Renal pelvis (tissue), 4 donors: ENCODE results near the gene MRFAP1L1. TPM values are rescaled to one million over a fixed set of nuclear protein-coding genes. Genes with fewer than 3 reads are reported as not detected.
A peak's percentile ranks its signal among the peaks of the same experiment; 100 is the strongest.

Source experiments
- DNase-seq: peaks from one replicate; pipeline ENCODE4 v3.0.0-alpha.2; 2013
- polyA plus RNA-seq, 3 donors: library from polyadenylated mRNA; unstranded; fragments of 120-200 nt; gene quantifications; one replicate each; pipeline ENCODE4 v1.2.1, GENCODE V29; 2013; ENCODE audit not compliant: insufficient read length in 3 of 3

MRFAP1L1 gene
- polyA plus RNA-seq, 3 donors = 109 to 137 (median 118) TPM

GRCh38 chr4:6721121-6721520 is 11.5 kb upstream of the MRFAP1L1 start:
- DNase-seq = no peak

GRCh38 chr4:6720202-6720699 is 10.6 kb upstream of the MRFAP1L1 start:
- DNase-seq = peak; percentile 83

DNA sequence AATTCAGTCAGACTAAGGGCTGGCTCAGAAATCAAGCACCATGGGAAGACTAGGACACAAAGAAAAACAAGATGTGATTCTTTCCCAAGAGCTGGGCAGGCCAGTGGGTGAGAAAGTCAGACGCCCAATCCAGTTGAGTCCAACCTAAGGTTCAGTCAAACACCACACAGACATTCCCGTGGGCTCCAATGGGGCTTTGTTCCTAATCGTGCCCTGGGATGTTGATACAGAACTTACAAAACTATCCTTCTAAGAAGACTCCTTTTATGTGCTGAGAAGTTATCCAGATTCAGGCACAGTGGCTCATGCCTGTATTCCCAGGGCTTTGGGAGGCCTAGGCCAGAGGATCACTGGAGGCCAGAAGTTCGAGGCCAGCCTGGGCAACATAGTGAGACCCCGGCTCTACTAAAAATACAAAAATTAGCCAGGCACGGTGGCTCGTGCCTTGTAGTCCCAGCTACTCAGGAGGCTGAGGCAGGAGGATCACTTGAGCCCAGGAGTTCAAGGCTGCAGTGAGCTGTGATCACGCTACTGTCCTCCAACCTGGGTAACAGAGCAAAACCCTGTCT is 10.0 kb upstream of the MRFAP1L1 start:
- no peak for DNase-seq

- DNase-seq = no peak
Observed at GRCh38 chr4:6718932-6719610, 9.4 kb upstream of the MRFAP1L1 start.

DNA sequence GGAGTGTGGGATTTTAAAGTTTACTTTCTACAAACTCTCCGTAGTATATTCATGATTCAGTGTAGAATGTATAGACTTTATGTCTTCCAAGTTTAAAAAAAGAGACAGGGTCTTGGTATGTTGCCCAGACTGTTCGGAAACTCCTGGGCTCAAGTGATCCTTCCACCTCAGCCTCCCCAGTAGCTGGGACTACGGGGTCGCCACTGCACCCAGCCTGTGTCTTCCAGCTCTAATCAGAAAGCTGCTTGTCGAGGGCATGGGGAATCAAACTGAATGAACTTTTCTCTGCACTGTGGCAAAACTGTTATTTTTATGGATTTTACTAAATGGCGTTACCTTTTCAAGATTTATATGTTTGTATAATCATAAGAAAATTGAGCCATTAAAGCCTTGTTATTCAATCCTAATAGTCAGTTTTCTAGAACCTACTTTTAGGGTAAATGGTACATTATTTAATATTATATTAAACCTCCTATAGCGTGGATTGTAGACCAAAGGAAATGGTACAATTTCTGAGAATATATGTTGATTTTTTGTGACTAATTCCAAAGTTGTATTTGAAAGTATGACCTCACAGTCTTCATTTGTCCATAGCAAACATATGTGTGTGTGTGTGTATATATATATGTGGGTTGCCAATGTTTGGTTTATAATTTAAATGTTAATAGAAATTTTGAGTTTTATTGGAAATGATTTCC is 7.4 kb upstream of the MRFAP1L1 start:
- DNase-seq = no peak

DNA sequence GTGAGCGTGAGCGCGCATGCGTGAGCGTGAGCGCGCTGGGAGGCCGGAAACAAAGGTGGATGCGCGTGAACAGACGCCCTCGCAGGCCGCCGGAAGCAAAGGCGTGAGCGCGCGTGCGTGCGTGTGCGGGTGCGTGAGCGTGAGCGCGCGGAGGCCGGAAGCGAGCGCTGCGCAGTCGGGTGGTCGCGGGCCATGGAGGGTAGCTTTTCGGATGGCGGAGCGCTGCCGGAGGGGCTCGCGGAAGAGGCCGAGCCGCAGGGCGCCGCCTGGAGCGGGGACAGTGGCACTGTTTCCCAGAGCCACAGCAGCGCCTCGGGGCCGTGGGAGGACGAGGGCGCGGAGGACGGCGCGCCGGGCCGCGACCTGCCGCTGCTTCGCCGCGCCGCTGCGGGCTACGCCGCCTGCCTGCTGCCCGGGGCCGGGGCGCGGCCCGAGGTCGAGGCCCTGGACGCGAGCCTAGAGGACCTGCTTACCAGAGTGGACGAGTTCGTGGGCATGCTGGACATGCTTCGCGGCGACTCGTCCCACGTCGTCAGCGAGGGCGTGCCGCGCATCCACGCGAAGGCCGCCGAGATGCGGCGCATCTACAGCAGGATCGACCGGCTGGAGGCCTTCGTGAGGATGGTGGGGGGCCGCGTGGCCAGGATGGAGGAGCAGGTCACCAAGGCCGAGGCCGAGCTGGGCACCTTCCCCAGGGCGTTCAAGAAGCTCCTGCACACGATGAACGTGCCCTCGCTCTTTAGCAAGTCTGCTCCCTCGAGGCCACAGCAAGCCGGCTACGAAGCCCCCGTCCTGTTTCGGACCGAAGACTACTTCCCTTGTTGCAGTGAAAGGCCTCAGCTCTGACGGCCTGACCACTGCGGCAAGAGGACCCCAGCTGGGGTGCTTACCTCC is 6.6 kb upstream of the MRFAP1L1 start, which contains the start of gene BLOC1S4:
TSS of gene BLOC1S4 (plus strand) at position 157 of the 894 bp plus-strand sequence. CDS start at position 193, 36 bp downstream.
- peak; percentile 91 for DNase-seq

DNA sequence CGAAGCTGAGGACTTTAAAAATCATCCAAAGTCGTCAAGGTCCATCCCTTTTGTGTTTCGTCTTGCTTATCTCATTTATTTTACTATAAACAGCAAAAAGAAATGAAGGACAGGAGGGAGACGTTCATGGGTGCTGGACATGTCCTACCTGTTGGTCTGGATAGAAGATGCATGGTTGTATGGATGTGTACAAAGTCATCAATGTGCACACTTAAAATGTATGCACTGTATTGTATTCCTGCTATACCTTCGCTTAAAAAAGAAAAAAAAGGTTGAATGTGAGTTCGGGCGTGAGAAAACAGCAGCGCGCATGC is 6.0 kb upstream of the MRFAP1L1 start:
- DNase-seq = no peak

DNA sequence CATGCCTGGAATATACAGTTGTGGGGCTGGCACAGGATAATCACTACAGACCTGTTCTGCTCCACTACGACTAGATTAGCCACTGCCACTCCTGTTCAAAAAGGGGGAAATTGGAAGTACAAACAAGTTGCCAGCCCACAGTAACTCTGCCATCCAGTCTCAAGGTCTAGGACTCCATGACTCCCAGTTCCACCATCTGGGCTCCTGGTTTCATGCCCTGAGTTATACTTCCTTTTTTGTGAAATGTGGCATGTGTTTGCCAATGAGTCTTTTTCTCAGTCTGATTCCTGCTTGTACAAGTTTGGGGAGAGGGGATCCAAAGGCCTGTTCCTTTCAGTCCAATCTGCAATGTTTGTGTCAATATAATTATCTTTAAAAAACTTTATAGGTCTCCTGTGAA is 5.3 kb upstream of the MRFAP1L1 start:
- DNase-seq = no peak

DNA sequence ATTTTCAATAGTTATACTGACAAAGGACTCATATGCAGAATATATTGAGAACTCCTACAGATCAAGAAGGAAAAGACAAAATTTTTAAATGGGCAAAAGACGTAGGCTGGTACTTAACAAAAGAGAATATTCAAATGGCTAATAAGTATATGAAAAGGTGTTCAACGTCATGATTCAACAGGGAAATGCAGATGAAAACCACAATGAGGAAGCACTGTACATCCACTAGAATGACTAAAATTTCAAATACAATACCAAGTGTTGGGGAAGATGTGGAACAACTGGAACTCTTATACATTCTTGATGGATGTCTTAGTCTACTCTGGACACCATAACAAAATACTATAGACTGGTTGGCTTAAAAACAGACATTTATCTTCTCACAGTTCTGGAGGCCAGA is 1.3 kb upstream of the MRFAP1L1 start:
- no peak for DNase-seq

DNA sequence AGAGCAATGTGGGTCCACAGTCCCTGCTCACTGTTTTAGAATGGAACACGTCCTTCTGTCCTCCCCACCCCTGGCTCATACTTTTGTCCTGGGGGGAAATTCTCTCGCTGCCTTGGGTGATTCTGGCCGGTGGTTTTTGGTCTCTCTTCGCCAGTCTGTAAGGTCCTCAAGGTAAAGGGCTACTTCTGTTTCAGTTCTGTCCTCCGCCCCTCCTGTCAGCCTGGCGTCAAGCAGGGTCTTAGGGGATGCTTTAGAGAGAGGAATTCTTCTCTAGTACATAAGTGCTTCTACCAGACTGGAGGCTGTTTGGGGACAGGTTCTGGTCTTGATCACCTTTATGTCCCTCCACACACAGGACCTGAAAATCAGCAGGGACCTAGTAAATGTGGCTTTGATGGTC is 617 bp upstream of the MRFAP1L1 start:
- DNase-seq = no peak

DNA sequence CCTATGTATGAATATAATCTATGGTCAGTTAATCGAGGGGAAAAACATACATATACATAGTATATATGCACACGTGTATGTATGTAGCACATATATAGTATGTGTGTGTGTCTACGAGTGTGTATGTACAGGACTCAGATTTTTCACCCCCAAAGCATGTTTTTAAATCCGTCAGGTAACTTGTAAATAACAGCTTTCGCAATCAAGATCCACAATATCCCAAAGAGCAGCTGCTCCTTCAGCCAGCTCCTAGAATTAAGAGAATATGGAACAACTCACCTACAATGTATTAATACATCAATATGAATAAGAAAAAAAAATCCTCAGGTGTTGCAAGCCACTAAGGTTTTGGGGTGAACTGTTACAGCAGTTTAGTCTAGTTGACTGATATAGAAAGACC is 3.5 kb downstream of the MRFAP1L1 start:
- DNase-seq = no peak

DNA sequence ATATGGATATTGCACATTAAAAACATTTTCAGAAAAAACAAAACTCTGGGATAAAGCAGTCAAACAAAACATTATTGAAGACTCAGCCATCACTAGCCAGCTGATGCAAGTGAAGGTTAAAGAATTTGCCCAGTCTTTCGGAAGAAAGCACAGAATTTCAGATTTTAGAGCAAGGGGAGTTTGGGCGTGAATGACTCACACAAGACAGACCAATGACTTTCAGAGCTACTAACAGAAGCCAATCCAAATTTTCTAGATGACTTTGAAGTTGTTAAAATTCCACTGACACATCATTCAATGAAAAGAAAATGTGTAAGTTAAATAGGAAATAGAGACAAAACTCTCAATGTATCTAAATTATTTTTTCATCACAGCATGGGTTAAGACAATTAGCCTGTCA is 4.0 kb downstream of the MRFAP1L1 start:
- DNase-seq = no peak

DNA sequence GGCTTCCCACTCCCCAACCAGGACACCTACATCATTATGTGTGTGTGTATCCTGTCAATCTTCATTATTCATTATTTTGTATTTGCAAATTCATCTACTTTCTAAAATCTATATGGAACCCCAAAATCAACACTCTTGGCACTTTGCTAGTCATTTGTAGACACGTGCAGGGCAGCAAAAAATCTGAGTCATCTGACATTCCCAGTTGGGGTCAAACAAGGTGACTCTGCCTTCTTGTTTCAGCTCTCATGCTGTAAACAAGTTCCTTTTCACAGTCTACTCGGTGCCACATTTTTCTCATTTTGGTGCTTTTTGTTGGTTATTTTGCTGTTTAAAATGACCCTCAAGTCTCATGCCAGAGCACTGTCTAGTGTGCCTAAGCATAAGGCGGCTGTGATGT is 5.9 kb downstream of the MRFAP1L1 start:
- DNase-seq = no peak

- no peak for DNase-seq
Observed at GRCh38 chr4:6702761-6703160, 6.9 kb downstream of the MRFAP1L1 start.

DNA sequence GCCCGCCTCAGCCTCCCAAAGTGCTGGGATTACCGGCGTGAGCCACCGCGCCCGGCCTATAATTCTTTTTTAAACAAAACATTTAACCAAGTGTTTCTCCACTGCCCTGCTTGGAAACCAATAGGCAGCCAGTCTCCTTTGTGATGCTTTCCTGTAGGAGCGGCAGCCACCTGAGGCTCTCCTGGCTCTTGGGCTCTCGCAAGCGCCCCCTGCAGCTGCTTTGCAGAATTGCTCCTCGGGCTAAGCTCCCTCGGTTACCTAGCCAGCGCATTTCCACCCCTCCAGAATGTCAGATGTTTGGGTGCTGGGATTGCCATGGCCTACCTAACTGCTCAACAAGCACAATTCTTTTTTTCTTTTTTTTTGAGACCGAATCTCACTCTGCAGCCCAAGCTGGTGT is 8.3 kb downstream of the MRFAP1L1 start:
- DNase-seq = no peak

DNA sequence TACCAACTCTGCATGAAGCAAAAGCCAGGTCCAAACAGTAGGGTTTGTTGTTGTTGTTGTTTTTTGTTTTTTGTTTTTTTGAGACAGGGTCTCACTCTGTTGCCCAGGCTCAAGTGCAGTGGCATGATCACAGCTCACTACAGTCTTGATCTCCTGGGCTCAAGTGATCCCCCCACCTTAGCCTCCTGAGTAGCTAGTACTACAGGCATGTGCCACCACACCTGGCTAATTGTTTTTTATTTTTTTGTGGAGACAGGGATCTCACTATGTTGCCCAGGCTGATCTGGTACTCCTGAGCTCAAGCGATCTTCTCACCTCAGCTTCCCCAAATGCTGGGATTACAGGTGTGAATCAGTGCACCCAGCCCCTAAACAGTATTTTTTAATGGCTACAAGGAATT is 9.8 kb downstream of the MRFAP1L1 start:
- no peak for DNase-seq

DNA sequence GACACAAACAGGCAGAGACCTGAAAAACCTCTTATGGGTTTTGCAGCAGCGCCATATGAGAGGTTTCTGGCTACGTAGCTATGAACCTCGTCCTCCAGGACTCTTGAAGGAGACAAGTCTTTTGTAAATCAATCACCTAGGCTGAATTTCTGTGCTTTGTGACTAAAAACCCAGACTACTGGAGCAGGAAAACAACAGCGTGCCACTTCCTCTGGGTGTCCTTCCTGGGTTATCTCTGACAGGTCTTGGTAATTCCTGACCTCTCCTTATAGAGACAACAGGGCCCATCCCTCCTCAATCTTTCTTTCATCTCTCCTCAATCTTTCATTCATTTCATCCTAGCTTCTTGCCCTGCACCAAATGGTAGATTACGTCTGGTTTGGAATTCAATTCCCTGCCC is 10.3 kb downstream of the MRFAP1L1 start:
- DNase-seq = no peak

GRCh38 chr4:6697131-6697530 is 12.5 kb downstream of the MRFAP1L1 start:
- no peak for DNase-seq

DNA sequence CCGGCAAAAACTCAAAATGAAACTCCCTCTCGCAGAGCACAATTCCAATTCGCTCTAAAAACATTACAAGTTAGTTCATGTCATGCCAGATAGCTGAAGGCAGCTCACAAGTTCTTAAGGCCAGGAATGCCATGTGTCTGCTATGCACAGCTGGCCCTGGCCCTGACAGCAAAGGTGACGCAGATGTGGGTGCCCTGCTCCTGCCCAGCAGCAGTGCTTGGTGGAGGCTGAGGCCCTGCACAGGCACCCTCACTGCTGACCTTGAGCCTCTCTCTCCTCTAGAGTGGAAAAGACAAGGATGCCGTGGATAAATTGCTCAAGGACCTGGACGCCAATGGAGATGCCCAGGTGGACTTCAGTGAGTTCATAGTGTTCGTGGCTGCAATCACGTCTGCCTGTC is 13.1 kb downstream of the MRFAP1L1 start:
- no peak for DNase-seq

DNA sequence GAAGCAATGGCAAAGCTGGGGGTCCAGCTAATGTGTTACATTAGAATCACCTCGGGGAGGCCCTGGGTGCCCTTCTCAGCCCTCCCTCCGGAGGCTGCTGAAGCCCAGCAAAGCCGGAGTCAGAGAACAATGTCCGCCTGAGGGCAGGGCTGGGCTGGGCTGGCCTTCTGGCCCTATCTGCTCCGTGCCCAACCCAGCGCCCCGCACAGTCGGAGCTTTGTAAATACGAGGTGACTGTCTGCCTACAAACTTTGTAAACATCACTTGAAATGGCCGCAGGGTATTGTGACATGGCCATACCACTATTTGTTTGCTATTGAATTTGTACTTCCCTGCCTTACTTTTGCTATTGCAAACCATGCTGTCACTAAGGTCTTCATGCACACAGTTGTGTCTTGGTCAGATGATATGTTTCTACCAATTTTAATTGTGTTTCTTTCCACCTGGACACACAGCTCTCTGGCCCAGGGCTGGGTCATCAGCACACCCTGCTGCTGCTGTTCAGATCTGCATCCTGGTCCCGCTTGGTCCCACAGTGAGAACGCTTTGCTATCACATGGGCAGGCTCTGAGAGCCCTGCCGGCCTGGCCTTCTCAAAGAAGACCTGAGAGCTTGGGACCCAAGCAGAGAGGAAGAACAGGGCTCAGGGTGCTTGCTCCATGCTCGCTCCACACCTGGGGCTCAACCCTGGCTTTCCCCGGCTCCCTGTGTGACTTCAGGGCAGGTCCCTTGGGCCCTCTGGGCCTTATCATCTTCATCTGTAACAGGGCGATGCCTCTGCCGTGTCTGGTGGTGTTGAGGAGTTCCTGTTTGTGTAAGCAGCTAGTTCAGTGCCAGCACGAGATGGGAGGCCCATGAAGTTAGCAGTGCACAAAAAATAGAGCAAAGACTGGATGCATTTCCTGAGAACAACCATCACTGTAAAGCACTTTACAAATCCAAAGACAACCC is 13.7 kb downstream of the MRFAP1L1 start:
- no peak for DNase-seq
